PFSK-1 (cell line): ENCODE results near the gene NR1D2.

ENCODE experiments used
- FOXP2 ChIP-seq: optimal IDR thresholded peaks from 2 replicates; pipeline ENCODE3; 2011; ENCODE audit warnings: borderline replicate concordance, control low read depth, inconsistent platforms; ENCODE audit not compliant: insufficient read depth; ENCODE audit errors: extremely low read length, extremely low read depth
- POLR2AphosphoS5 ChIP-seq: IDR thresholded peaks from 2 replicates; pipeline ENCODE4 v1.6.1; 2012; ENCODE audit warnings: low read depth, mild to moderate bottlenecking, control low read depth, low read length, moderate library complexity
- SIN3A ChIP-seq: IDR thresholded peaks from 2 replicates; pipeline ENCODE4 v1.6.1; 2012; ENCODE audit warnings: mild to moderate bottlenecking, low read length, moderate library complexity, borderline replicate concordance; ENCODE audit not compliant: insufficient read depth
- TAF1 ChIP-seq: IDR thresholded peaks from 2 replicates; pipeline ENCODE4 v1.6.1; 2012; ENCODE audit warnings: low read length, control low read depth, borderline replicate concordance; ENCODE audit not compliant: insufficient read depth
- TF ChIP-seq, protein P1 (sequence below), 2 experiments: IDR thresholded peaks; 2 replicates each; pipeline versions ENCODE4 v1.6.1 to v1.8.0; 2011 to 2012; ENCODE audit warnings: low read depth in 2 of 2, low read length in 2 of 2, control low read depth in 1 of 2, inconsistent platforms in 1 of 2, mild to moderate bottlenecking in 1 of 2, moderate library complexity in 1 of 2; ENCODE audit not compliant: insufficient read depth in 1 of 2

The NR1D2 gene

DNA sequence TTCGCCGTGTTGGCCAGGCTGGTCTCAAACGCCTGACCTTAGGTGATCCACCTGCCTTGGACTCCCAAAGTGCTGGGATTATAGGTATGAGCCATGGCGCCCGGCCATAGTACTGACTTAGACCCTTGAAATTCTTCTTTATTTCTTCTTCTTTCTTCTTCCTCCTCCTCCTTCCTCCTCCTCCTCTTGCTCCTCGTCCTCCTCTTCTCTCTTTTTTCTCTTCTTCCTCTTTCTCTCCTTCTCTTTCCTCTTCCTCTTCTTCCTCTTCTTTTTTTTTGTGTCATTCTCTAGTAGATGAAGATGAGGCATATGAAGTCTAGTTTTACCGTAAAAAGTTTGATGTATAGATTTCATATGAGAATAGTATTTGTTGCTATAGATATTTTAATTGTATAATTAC, 18.8 kb upstream of the NR1D2 start:
- TF ChIP-seq FOXP2 (no peak), SIN3A (no peak), POLR2AphosphoS5 (no peak), TAF1 (no peak)
- TF ChIP-seq, protein P1, sequence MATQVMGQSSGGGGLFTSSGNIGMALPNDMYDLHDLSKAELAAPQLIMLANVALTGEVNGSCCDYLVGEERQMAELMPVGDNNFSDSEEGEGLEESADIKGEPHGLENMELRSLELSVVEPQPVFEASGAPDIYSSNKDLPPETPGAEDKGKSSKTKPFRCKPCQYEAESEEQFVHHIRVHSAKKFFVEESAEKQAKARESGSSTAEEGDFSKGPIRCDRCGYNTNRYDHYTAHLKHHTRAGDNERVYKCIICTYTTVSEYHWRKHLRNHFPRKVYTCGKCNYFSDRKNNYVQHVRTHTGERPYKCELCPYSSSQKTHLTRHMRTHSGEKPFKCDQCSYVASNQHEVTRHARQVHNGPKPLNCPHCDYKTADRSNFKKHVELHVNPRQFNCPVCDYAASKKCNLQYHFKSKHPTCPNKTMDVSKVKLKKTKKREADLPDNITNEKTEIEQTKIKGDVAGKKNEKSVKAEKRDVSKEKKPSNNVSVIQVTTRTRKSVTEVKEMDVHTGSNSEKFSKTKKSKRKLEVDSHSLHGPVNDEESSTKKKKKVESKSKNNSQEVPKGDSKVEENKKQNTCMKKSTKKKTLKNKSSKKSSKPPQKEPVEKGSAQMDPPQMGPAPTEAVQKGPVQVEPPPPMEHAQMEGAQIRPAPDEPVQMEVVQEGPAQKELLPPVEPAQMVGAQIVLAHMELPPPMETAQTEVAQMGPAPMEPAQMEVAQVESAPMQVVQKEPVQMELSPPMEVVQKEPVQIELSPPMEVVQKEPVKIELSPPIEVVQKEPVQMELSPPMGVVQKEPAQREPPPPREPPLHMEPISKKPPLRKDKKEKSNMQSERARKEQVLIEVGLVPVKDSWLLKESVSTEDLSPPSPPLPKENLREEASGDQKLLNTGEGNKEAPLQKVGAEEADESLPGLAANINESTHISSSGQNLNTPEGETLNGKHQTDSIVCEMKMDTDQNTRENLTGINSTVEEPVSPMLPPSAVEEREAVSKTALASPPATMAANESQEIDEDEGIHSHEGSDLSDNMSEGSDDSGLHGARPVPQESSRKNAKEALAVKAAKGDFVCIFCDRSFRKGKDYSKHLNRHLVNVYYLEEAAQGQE (IDR thresholded peaks at IDR 0.05; ENCODE audit: insufficient read depth in 1 of 2, low read depth in 2 of 2, low read length in 2 of 2): no peak

DNA sequence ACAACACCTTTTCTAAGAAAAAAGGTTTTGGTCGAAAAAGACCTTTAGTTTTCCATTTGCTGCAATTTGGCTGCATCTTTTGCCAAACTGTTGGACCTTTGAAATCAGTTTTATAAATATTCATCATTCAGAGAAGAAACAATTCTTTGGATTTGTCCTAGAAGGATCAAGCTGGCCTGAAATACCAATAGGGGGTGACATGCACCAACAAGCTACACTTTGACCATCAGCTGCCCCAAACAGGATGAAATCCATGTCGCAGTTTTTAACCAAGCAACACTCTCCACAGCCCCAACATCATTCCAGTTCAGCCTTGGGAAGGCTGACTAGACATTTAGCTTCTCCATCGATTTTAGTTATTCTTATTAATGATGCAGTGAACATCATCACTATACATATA, 18.4 kb upstream of the NR1D2 start:
- TF ChIP-seq, protein P1 (IDR thresholded peaks at IDR 0.05; ENCODE audit: insufficient read depth in 1 of 2, low read depth in 2 of 2, low read length in 2 of 2): no peak

DNA sequence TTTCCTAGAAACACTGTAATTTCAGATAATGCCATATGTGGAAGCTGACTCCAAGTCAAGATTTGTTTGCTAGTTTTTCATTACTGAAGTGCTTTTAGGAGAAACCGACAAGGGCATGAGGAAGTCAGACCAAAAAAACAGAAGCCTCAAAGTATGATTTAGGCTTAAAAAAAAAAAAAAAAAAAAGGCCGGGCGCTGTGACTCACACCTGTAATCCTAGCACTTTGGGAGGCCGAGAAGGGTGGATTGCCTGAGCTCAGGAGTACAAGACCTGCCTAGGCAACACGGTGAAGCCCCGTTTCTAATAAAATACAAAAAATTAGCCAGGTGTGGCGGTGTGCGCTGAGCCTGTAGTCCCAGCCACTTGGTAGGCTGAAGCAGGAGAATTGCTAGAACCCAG, 16.6 kb upstream of the NR1D2 start:
- no peak for TF ChIP-seq POLR2AphosphoS5
- no peak for TF ChIP-seq SIN3A
- TF ChIP-seq TAF1: no peak
- TF ChIP-seq, protein P1 (IDR thresholded peaks at IDR 0.05; ENCODE audit: insufficient read depth in 1 of 2, low read depth in 2 of 2, low read length in 2 of 2): no peak

DNA sequence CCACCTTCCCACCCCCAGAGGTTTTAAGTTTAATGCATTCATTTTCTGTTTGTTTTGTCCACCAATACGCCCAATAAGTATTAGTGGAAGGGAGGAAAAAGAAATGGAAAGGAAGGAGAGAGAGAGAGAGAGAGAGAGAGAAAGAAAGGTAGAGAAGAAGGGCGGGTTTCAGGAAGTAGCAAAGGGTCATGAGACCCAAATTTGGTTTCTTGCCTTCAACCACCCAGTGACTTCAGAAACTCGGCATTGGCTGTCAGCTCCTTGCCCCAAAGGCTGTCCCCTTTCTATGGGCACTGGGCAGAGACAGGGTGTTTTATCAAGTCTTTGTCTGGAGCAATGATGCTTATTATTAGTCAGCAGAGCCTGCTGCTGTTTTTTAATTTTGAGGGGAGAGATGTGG, 13.5 kb upstream of the NR1D2 start:
- no peak for TF ChIP-seq TAF1
- TF ChIP-seq POLR2AphosphoS5: no peak
- TF ChIP-seq, protein P1 (IDR thresholded peaks at IDR 0.05; ENCODE audit: insufficient read depth in 1 of 2, low read depth in 2 of 2, low read length in 2 of 2): no peak
- no peak for TF ChIP-seq FOXP2
- TF ChIP-seq SIN3A: no peak

DNA sequence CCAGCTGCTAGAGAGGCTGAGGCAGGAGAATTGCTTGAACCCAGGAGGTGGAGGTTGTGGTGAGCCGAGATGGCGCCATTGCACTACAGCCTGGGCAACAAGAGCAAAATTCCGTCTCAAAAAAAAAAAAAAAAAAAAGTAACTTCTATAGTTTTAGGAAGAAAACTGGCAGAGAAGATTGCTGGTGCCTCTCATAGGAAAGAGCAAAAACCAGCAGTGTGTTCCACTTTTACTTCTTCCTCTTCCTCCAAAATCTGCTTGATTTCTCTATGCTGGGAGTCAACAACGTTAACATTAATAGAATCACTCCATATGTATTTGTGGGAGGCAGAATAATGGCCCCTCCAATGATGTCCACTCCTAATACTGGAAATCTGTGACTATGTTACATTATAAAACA, 12.5 kb upstream of the NR1D2 start:
- no peak for TF ChIP-seq SIN3A
- no peak for TF ChIP-seq TAF1
- TF ChIP-seq FOXP2: no peak
- no peak for TF ChIP-seq POLR2AphosphoS5
- TF ChIP-seq, protein P1 (IDR thresholded peaks at IDR 0.05; ENCODE audit: insufficient read depth in 1 of 2, low read depth in 2 of 2, low read length in 2 of 2): no peak
